ENCODE measurements around the gene RPS14. TPM values are rescaled to one million over a fixed set of nuclear protein-coding genes. Genes with fewer than 3 reads are reported as not detected.

Gene RPS14
- 1,741 and 3,246 TPM in 2 replicates for total RNA-seq

GRCh38 chr5:150449517-150450339 lies at the start of gene RPS14:
Gene RPS14 (minus strand): TSS chr5:150449739. CDS start chr5:150447733, 2,006 bp downstream.

GRCh38 chr5:150412319-150413175 lies 37.0 kb downstream of the RPS14 start, which contains the start of gene CD74:
Gene CD74 (minus strand): TSS chr5:150412910. CDS start chr5:150412749, 161 bp downstream.

Other genes starting within 250 kb of the RPS14 start
- gene CAMK2A, start 160.0 kb downstream of the RPS14 start, total RNA-seq = 0.79 TPM in 1 of 2 replicates, not detected in the other
- gene ARSI, start 146.8 kb downstream of the RPS14 start, total RNA-seq = 9.4 and 12.5 TPM in 2 replicates
- gene TCOF1, start 92.0 kb downstream of the RPS14 start, total RNA-seq = 14.5 and 15.6 TPM in 2 replicates
- gene CD74, start 36.8 kb downstream of the RPS14 start, total RNA-seq = 7.5 and 7.9 TPM in 2 replicates
- 65.2 and 218 TPM in 2 replicates for gene NDST1, start 58.4 kb upstream of the RPS14 start, total RNA-seq
- gene SYNPO, start 190.9 kb upstream of the RPS14 start, total RNA-seq = not detected in 2 replicates
- gene MYOZ3, start 211.5 kb upstream of the RPS14 start, total RNA-seq = not detected in 2 replicates